GM12872 (cell line): ENCODE data around the gene LPXN.

ENCODE experiments used
- TF ChIP-seq, protein P1 (sequence below): IDR thresholded peaks from 3 replicates; pipeline ENCODE4 v1.5.1; 2011; ENCODE audit warnings: low read depth, mild to moderate bottlenecking, low read length, moderate library complexity; ENCODE audit not compliant: insufficient read depth

Gene LPXN

DNA sequence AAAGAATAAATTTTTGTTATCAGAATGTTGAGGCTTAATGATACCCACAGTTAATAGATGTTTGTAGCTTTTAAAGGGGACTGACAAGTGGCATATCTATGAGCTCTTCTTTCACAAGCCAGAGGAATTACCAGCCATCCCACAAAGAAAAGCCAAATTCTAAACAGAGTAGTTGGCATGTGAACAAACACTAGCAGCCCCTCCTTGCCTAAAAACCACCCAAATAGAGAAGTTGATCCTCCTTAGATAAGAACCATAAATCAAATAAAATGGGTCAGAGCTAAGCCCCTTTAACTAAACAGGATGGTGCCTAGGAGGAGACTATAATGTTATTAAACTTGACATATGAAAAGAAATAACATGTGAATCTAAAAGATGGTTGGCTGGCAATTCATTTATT is 11.4 kb downstream of the LPXN start:
- TF ChIP-seq, protein P1, sequence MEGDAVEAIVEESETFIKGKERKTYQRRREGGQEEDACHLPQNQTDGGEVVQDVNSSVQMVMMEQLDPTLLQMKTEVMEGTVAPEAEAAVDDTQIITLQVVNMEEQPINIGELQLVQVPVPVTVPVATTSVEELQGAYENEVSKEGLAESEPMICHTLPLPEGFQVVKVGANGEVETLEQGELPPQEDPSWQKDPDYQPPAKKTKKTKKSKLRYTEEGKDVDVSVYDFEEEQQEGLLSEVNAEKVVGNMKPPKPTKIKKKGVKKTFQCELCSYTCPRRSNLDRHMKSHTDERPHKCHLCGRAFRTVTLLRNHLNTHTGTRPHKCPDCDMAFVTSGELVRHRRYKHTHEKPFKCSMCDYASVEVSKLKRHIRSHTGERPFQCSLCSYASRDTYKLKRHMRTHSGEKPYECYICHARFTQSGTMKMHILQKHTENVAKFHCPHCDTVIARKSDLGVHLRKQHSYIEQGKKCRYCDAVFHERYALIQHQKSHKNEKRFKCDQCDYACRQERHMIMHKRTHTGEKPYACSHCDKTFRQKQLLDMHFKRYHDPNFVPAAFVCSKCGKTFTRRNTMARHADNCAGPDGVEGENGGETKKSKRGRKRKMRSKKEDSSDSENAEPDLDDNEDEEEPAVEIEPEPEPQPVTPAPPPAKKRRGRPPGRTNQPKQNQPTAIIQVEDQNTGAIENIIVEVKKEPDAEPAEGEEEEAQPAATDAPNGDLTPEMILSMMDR = no peak

DNA sequence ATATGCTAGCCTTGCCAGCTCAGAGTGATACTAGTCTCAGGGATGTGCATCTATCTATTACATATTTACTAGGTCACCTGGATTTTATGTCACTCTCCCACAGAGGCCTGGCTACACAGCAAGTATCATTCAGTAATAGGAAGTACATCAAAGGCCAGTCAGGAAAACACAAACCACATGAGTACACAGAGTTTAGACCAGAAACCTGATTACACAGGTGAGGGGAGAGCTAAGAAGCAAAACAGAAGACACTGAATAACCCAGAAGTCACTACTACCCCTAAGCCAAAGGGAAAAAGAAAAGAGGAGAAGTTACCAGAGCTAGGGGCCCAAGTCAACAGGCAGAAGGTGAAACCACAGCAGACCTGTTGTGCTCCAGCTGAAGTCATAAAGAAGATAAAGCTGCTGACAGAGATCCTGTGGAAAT is 13.3 kb downstream of the LPXN start:
- TF ChIP-seq, protein P1 = no peak

DNA sequence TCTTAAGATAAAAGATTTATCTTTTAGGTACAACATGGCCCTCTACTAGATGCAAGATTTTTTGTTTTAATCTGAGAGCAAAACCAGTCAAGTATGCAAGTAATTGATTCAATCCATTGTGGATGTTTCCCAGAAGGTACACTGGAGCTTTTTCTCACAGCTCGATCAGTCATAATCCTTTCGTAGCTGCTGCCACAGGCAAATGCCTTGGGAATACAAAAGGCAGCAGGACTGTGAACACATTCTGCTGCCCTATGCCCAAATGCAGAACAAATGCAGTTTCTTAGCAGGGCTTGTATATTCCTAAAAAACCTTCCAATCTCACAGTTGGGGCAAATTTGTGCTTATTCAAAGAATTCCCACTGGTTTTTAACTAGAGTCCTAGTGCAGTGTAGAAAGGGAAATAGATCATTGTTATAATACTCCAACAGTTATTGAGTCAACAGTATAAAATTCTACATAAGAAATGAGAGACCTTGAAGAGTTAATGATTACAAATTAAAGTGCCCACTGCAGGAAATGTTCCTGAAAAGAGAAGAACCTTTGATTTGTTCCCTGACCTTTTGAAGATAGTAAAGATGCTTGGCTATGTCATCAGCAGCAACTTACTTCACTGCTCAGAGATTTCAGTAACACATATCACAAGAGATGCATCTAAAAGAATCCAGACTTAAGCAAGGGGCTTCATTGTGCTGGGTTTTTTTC is 14.1 kb downstream of the LPXN start:
- TF ChIP-seq, protein P1 = no peak

DNA sequence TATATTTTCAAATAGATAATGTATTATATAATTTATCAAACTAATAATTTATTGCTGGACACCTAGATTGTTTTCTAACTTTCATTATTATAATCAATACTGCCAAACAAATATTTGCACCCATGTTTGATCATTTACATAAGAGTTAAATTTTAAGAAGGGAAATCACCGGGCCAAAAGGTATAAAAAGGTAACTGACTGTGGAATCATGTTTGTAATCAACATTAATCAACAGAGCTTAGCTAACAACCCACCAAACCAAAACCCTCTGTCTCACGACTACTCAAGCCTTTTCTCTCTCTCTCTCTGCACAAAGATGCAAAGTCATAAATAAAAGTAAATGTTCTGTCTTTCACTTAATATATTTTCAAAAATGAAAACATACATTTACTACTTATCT is 14.8 kb downstream of the LPXN start:
- TF ChIP-seq, protein P1 = no peak

DNA sequence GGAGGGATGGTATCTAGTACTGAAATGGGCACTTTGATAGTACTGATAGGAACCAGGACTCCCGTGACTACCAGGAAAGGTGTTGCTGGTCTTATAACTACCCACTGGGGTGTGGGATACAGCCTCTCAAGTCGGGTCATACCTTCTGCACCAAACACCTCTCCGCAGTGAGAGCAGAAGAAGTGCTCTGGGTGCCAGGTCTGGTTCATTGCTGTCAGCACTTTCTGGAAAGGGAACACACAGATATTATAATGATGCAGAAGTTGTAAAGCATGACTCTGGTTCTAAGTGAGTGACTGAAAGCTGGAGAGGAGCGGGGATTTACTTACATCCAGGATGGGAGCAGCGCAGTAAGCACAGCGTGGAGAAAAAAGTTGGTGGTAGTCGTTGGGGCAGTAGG is 26.0 kb downstream of the LPXN start:
- TF ChIP-seq, protein P1 = no peak

DNA sequence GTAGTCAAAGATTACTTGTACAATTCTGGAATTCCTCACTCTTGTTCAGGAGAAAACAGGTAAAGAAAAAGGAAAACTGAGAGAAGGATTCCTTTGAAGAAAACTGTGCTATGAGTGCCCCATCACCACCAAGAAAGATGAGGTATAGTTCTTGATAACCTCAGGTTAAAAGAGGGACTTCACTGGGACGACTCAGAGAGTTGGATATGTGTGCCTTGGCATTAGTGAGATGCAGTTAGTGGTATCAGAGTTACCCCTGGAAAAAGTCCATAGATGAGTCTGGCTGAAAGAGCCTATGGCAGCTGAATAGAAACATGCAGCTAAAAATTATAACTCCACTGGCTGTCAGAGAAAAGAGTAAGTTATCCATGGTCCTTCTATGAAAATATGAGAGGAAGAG is 28.8 kb downstream of the LPXN start:
- TF ChIP-seq, protein P1 = no peak

DNA sequence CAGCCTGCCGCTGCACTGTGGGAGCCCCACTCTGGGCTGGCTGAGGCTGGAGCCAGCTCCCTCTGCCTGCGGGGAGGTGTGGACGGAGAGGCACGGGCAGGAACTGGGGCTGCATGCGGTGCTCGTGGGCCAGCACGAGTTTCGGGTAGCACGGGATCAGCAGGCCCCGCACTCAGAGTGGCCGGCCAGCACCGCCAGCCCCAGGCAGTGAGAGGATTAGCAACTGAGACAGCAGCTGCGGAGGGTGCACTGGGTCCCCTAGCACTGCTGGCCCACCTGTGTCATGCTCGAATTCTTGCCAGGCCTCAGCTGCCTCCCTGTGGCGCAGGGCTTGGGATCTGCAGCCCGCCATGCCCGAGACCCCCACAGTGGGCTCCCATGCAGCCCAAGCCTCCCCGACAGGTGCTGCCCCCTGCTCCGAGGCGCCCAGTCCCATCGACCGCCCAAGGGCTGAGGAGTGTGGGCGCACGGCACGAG is 43.8 kb downstream of the LPXN start:
- TF ChIP-seq, protein P1 = no peak
